NK-92 treated with Interleukin-12 subunit alpha and Interleukin-12 subunit beta, amount 100 ng/mL, for 24 hours (cell line): Measurements from ENCODE around the gene MAGEA4.

Experiments
- DNase-seq: peaks from one replicate; lab custom pipeline; 2025; lab: John Stamatoyannopoulos, UW

MAGEA4 gene

DNA sequence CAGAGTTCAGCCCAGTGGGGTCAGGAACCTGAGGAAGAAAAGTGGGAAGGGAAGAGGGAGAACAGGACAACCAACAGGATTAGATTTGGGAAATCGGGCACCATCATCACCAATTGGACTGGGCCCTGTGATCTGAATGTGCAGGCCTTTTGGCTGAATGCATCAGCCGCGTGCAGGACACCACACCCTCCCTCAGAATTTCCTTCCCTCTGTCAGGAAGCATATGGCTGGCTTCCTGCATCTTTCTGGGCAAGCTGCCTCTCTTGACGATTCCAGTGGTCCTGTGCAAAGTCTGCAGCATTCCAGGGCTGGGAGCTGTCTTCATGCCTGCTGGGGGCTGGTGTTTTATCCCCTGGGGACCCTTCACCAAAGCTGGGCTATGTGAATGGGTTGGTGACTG lies 16.4 kb downstream of the MAGEA4 start:
- no peak for DNase-seq

GRCh38 chrX:151935358-151935757 lies 22.7 kb downstream of the MAGEA4 start:
- no peak for DNase-seq

GRCh38 chrX:151938172-151938571 lies 25.5 kb downstream of the MAGEA4 start:
- no peak for DNase-seq

GRCh38 chrX:151954730-151955129 lies 42.0 kb downstream of the MAGEA4 start:
- DNase-seq = no peak

- no peak for DNase-seq
These were observed 45.4 kb downstream of the MAGEA4 start for GRCh38 chrX:151958101-151958500.

DNA sequence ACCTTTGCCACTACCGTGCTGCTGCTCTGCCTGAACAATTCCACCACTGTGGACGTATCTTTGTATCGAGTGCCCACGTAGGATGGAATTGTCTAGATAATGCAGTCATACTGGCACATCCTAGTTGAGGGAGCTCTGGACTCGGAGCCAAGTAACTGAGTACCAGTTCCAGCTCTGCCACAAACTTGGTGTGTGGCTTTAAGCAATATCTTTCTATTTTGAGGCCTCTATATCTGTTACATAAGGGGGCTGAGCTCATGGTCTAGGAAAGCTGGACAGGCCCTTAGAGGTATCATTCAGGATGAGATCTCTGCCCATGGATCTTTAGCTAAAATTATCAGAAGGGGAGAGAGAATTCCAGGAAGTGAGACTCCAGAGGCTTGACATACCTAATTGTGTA lies 49.3 kb downstream of the MAGEA4 start:
- DNase-seq = no peak

DNA sequence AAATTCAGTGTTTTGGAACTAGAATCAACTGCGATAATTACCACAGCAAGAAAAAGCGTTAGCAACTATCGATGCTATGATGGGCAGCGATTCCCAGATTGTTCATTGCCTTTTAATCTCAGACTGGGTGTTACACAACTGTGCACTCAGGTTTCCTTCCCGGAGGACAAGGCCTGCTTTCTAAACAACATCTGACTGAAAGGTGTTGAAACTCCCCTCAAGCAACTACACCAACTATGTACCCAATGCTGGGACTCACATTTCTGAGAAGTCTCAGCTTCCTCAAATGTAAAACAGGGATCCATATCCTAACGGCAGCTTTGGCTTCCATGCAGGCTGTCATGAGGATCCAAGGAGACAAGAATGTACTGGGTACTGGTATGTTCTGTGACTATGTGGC lies 53.5 kb downstream of the MAGEA4 start:
- no peak for DNase-seq

- no peak for DNase-seq
These were observed 57.3 kb downstream of the MAGEA4 start for GRCh38 chrX:151970027-151970426.

DNA sequence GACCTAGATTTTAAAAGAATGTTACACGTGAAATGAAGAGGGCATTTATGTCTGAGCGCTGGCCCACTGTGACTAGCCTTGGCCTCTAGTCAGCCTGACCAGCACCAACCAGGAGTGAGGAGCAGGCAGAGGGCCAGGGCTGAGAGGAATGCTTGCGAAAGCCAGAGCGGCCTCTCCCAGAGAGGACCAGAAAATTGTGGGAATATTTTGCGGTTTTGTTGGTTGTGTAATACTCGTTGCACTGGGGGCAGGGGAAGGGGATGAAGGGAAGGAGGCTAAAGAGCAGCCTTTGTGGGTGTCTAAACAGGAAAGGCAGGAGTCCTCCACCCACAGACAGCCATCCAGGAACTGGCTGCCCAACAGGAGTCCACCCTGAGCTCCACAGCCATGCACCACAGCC lies 58.0 kb downstream of the MAGEA4 start:
- DNase-seq = no peak

DNA sequence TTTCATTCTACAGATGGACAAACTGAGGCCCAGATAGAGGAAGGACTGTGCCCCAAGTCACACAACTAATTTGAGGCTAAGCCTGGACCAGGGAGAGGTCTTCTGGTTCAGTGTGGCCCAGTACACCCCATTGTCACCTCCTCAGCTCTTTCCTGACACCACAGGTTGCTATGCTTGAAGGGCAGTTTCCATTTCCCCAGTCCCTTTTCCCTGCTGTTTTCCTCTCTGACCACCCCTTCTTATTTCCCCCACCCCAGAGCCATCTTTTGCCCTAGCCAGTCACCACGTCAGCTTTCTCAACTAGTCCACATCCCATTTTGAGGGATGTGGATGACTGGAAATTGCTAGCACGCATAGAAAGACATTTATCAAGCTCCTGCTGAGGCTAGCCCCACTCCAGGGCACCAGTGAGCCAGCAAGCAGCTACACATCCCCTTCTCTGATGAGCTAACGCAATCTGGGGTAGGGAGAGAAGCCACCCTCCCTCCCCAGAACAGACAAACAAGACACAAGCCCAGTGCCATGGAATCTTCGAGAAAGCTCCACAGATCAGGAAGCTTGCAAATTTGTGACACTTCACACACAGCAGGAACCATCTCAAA lies 60.5 kb downstream of the MAGEA4 start:
- no peak for DNase-seq

GRCh38 chrX:151973851-151974335 lies 61.2 kb downstream of the MAGEA4 start:
- no peak for DNase-seq
